Spleen (tissue), 11 donors: ENCODE measurements around the gene RBM23. TPM values are rescaled to one million over a fixed set of nuclear protein-coding genes. Genes with fewer than 3 reads are reported as not detected.
A peak's percentile ranks its signal among the peaks of the same experiment; 100 is the strongest.

Source experiments
- DNase-seq: peaks from one replicate; pipeline ENCODE4 v3.0.0-alpha.2; 2020
- H3K27ac ChIP-seq, 8 donors: fragments of 200-600 bp; sonication (generic) in 7 of 8; 1 replicate in 4 of 8; 2 replicates in 4 of 8; pipeline versions ENCODE4 v1.5.0 to v1.8.0; 2016 to 2021; ENCODE audit warnings: inconsistent platforms in 4 of 8, mild to moderate bottlenecking in 4 of 8, moderate library complexity in 1 of 8
- H3K27me3 ChIP-seq, 7 donors: fragments of 200-600 bp; sonication (generic) in 6 of 7; replicated peaks in 1 of 7; 1 replicate in 4 of 7; 2 replicates in 3 of 7; pipeline versions ENCODE4 v1.5.0 to v1.8.0; 2016 to 2021; ENCODE audit warnings: inconsistent platforms in 3 of 7, mild to moderate bottlenecking in 1 of 7
- H3K36me3 ChIP-seq, 6 donors: fragments of 200-600 bp; sonication (generic) in 5 of 6; 1 replicate in 4 of 6; 2 replicates in 2 of 6; pipeline versions ENCODE4 v1.5.0 to v1.8.0; 2016 to 2021; ENCODE audit warnings: inconsistent platforms in 2 of 6
- H3K4me1 ChIP-seq, 6 donors: fragments of 200-600 bp; sonication (generic) in 5 of 6; 1 replicate in 3 of 6; 2 replicates in 3 of 6; pipeline versions ENCODE4 v1.5.0 to v1.8.0; 2016 to 2021; ENCODE audit warnings: inconsistent platforms in 3 of 6
- H3K4me3 ChIP-seq, 8 donors: fragments of 200-600 bp; sonication (generic) in 7 of 8; 1 replicate in 4 of 8; 2 replicates in 4 of 8; pipeline versions ENCODE4 v1.5.0 to v1.8.0; 2016 to 2021; ENCODE audit warnings: inconsistent platforms in 4 of 8, mild to moderate bottlenecking in 4 of 8, moderate library complexity in 2 of 8
- H3K9me3 ChIP-seq, 8 donors: fragments of 200-600 bp; sonication (generic) in 7 of 8; 1 replicate in 4 of 8; 2 replicates in 4 of 8; pipeline versions ENCODE4 v1.5.0 to v1.8.0; 2016 to 2021; ENCODE audit warnings: inconsistent platforms in 4 of 8
- POLR2A ChIP-seq, 3 donors: fragments of 450-650 bp; IDR thresholded peaks; one replicate each; pipeline ENCODE4 v1.5.1; 2017; ENCODE audit warnings: antibody characterized with exemption in 3 of 3, mild to moderate bottlenecking in 1 of 3
- POLR2AphosphoS5 ChIP-seq, 3 donors: sonication (generic); formaldehyde crosslinking; IDR thresholded peaks; one replicate each; pipeline ENCODE4 v1.5.1; 2017; ENCODE audit warnings: antibody characterized with exemption in 3 of 3
- WGBS, 5 donors: extraction: QIAGEN DNeasy Blood & Tissue Kit in 3 of 5; methylation state at CpG; one replicate each; pipeline versions ENCODE4 v1.1.5 to v1.1.7; 2013 to 2018; 5-methylcytosine and 5-hydroxymethylcytosine counted together
- intact Hi-C: fragments of 100-400 bp; cut with DNase I; formaldehyde crosslinking; loops from one replicate; pipeline ENCODE4 v1.15.0; 2023; ENCODE audit warnings: low total_unique reads
- polyA plus RNA-seq, 3 donors: library from polyadenylated mRNA; stranded (reverse); fragments of 200-250 nt; gene quantifications; one replicate each; pipeline ENCODE4 v1.2.1, GENCODE V29; 2013
- total RNA-seq, 7 donors: library from RNA; depleted of rRNA in 3 of 7; stranded (reverse); fragments of >200 nt in 3 of 7; fragmentation: NEBNext Ultra II Directional in 4 of 7; extraction: Animal tissue kit (Norgen Biotek cat#: 25700) in 4 of 7; gene quantifications; one replicate each; pipeline versions ENCODE4 v1.1.0 to v1.2.1, GENCODE V29; 2016 to 2021
- TF ChIP-seq, protein P1 (sequence below), 11 experiments: fragments of 200-600 bp in 7 of 11; fragments of 450-650 bp in 4 of 11; sonication (generic) in 4 of 11; IDR thresholded peaks in 8 of 11; conservative IDR thresholded peaks in 3 of 11; 1 replicate in 7 of 11; 2 replicates in 4 of 11; pipeline versions ENCODE4 v1.4.0 to v1.8.0; 2016 to 2021; ENCODE audit warnings: antibody characterized with exemption in 11 of 11, inconsistent platforms in 4 of 11, mild to moderate bottlenecking in 1 of 11
- donor health status: healthy with polysubstance abuse.
- donor health status: DM: no; HTN: no; CAD: no; lungs with moderate emphysema.
- donor health status: DM: no; HTN: no; CAD: no.
- donor health status: Bipolar disorder and iron deficiency.
- donor health status: healthy.
- donor health status: DM: no; HTN: no; CAD: no.
- donor health status: DM: yes; HTN: yes; CAD: no.

RBM23 gene
- total and polyA plus RNA-seq, 10 donors: 19.0 to 875 (median 93.2) TPM

DNA sequence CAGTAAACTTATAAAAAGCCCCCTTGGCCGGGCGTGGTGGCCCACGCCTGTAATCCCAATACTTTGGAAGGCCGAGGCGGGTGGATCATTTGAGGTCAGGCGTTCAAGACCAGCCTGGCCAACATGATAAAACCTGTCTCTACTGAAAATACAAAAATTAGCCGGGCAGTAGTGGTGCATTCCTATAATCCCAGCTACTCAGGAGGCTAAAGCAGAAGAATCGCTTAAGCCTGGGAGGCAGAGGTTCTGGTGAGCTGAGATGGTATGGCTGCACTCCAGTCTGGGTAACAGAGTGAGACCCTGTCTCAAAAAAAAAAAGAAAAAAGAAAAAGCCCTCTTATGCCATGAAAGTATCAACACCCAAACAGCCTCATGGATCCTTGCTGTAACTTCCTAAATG is 6.6 kb upstream of the RBM23 start:
- H3K9me3 ChIP-seq: no peaks in the 10 kb centered on the region
- 96 to 98% (median 97%) methylated on average over 8 of the region's 8 CpGs for WGBS, 5 donors
- peaks cover 12 to 41% (median 21%) of the 10 kb centered on the region in 6 donors for H3K4me1 ChIP-seq
- H3K27ac ChIP-seq: no peak overlapping the region
- no peak overlapping the region for H3K4me3 ChIP-seq
- H3K36me3 ChIP-seq: peaks cover 0 to 65% (median 56%) of the 10 kb centered on the region in 6 donors
- no peaks in the 10 kb centered on the region for H3K27me3 ChIP-seq
- TF ChIP-seq, protein P1, sequence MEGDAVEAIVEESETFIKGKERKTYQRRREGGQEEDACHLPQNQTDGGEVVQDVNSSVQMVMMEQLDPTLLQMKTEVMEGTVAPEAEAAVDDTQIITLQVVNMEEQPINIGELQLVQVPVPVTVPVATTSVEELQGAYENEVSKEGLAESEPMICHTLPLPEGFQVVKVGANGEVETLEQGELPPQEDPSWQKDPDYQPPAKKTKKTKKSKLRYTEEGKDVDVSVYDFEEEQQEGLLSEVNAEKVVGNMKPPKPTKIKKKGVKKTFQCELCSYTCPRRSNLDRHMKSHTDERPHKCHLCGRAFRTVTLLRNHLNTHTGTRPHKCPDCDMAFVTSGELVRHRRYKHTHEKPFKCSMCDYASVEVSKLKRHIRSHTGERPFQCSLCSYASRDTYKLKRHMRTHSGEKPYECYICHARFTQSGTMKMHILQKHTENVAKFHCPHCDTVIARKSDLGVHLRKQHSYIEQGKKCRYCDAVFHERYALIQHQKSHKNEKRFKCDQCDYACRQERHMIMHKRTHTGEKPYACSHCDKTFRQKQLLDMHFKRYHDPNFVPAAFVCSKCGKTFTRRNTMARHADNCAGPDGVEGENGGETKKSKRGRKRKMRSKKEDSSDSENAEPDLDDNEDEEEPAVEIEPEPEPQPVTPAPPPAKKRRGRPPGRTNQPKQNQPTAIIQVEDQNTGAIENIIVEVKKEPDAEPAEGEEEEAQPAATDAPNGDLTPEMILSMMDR (IDR thresholded peaks at IDR 0.05 in 8 of 11, conservative IDR thresholded peaks at IDR 0.05 in 3 of 11): no peak
- TF ChIP-seq POLR2A (IDR thresholded peaks at IDR 0.05) (no peak), POLR2AphosphoS5 (IDR thresholded peaks at IDR 0.05) (no peak)
- no peak for DNase-seq
- intact Hi-C loops: no loop called here

DNA sequence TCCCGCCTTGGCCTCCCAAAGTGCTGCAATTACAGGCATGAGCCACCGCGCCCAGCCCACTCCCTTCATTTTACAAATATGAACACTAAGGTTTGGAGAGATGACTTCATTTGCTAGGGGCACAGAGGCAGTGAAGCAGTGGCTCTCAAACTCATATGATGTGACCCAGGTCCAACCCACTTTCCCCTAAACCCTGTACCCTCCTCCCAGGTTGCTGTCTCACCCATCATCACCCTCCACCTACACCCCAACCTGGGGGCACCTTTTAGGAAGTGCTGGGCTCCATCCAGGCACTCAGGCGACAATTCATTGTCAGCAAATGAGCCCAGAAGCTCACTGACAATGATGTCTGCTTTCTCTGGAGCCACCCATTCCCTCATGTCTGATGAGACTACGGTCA is 4.8 kb upstream of the RBM23 start:
- intact Hi-C loops: no loop called here
- TF ChIP-seq POLR2A (IDR thresholded peaks at IDR 0.05) (no peak), POLR2AphosphoS5 (IDR thresholded peaks at IDR 0.05) (no peak)
- TF ChIP-seq, protein P1 (IDR thresholded peaks at IDR 0.05 in 8 of 11, conservative IDR thresholded peaks at IDR 0.05 in 3 of 11): no peak
- no peaks in the 10 kb centered on the region for H3K27me3 ChIP-seq
- DNase-seq: no peak
- H3K9me3 ChIP-seq: no peaks in the 10 kb centered on the region
- peaks cover 0 to 70% (median 61%) of the 10 kb centered on the region in 6 donors for H3K36me3 ChIP-seq
- no peak overlapping the region for H3K27ac ChIP-seq
- H3K4me1 ChIP-seq: peaks cover 17 to 41% (median 21%) of the 10 kb centered on the region in 6 donors
- 92 to 99% (median 96%) methylated on average over 5 of the region's 5 CpGs for whole genome bisulfite sequencing, 5 donors
- H3K4me3 ChIP-seq: no peak overlapping the region

DNA sequence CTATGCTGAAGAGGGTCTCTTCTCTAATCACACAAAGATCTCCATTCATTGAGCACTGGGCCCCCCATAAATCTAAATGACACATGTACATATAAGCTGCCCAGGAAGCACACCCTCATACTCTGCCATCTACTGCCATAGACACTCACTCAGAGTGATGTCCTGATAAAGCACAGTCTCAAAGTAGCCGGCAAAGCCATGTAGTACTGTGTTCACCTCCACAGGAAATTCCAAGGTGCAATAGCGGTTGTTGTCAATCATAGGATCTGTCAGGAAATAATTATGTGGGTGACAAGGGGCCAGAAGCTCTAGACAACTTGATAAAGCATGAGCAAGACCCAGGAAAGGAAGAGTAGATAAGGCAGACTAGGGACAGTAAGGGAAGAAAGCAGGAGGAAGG is 3.3 kb upstream of the RBM23 start:
- no peak overlapping the region for H3K27ac ChIP-seq
- peaks cover 11 to 37% (median 17%) of the 10 kb centered on the region in 6 donors for H3K4me1 ChIP-seq
- intact Hi-C loops: no loop called here
- peaks cover 0 to 71% (median 61%) of the 10 kb centered on the region in 6 donors for H3K36me3 ChIP-seq
- no peaks in the 10 kb centered on the region for H3K27me3 ChIP-seq
- no peak overlapping the region for H3K4me3 ChIP-seq
- H3K9me3 ChIP-seq: no peaks in the 10 kb centered on the region
- WGBS, 5 donors: 78 to 93% (median 89%) methylated on average over 2 of the region's 2 CpGs
- DNase-seq: no peak
- TF ChIP-seq, protein P1 (IDR thresholded peaks at IDR 0.05 in 8 of 11, conservative IDR thresholded peaks at IDR 0.05 in 3 of 11): no peak
- TF ChIP-seq POLR2A (IDR thresholded peaks at IDR 0.05): no peak
- no peak for TF ChIP-seq POLR2AphosphoS5 (IDR thresholded peaks at IDR 0.05)

DNA sequence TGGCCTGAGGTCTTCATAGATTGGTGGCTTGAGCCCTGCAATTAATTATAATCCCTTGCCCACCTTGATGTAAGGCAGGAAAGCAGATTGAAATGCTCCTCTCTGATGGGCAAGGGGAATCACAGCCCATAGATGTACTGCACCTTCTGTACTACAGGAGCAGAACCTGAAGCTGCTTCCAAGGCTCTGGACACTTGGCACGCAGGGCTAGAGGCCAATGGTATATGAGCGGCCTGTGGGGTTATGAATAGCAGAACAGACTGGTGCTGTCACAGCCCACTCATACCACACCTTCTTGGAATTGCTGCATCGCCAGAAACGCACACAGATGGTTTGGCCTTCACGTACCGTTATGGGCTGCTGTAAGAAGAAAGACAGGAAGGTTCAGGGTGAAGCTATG is 1.7 kb upstream of the RBM23 start:
- Histone ChIP-seq H3K36me3 (peaks cover 0 to 74% (median 51%) of the 10 kb centered on the region in 6 donors), H3K27me3 (no peaks in the 10 kb centered on the region), H3K4me1 (peaks cover 19 to 39% (median 31%) of the 10 kb centered on the region in 6 donors), H3K9me3 (no peaks in the 10 kb centered on the region), H3K4me3 (no peak overlapping the region), H3K27ac (peak overlapping the region in 1 of 8 donors; percentile 100)
- 88 to 96% (median 91%) methylated on average over 6 of the region's 6 CpGs for WGBS, 5 donors
- intact Hi-C loops: no loop called here
- no peak for DNase-seq
- TF ChIP-seq POLR2A (IDR thresholded peaks at IDR 0.05) (no peak), POLR2AphosphoS5 (IDR thresholded peaks at IDR 0.05) (no peak)
- TF ChIP-seq, protein P1 (IDR thresholded peaks at IDR 0.05 in 8 of 11, conservative IDR thresholded peaks at IDR 0.05 in 3 of 11): no peak
